ENCODE data around the gene IL31RA. TPM values are rescaled to one million over a fixed set of nuclear protein-coding genes. Genes with fewer than 3 reads are reported as not detected.

Gene IL31RA
- total and polyA plus RNA-seq, 7 experiments from 2014 or later, result 0.39 to 1.5 TPM; not detected in 5

DNA sequence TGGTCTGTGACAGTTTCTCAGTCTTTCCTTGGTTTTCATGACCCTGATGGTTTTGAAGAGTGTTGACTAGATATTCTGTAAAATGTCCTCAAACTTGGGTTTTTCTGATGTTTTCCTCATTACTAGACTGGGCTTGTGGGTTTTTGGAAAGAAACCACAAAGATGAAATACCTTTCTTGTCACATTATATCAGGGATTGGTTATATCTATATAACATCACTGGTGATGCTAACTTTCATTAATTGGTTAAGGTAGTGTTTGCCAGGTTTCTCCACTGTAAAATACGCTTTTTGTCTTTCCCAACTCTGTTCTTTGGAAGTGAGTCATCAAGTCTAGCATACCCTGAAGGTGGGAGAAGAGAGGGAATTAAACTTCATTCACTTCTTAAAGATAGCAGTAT lies 3.3 kb upstream of the IL31RA start:
- H3K27me3 ChIP-seq (ENCODE audit: control insufficient read depth in 2 of 2, insufficient read depth in 2 of 2, low read length in 2 of 2), result no peaks in the 10 kb centered on the region
- POLR2A ChIA-PET, result no interaction called here
- Mint-ChIP-seq H3K9me3 (peaks cover 0 to 23% (median 6%) of the 10 kb centered on the region in 11 donors), H3K4me1 (peaks cover 0 to 27% (median 0%) of the 10 kb centered on the region in 7 donors), H3K27me3 (peaks cover 0 to 5% (median 4%) of the 10 kb centered on the region in 5 donors), H3K27ac (no peak overlapping the region), H3K4me3 (no peak overlapping the region), H3K36me3 (peaks cover 0 to 23% (median 0%) of the 10 kb centered on the region in 5 donors)
- H3K9me3 ChIP-seq (ENCODE audit: control insufficient read depth in 2 of 3, low read length in 3 of 3), result peaks cover 0 to 5% (median 0%) of the 10 kb centered on the region in 3 experiments
- no peak overlapping the region for H3K27ac ChIP-seq (ENCODE audit: low read depth, low read length)
- intact Hi-C loops (cut with micrococcal nuclease), result no loop called here
- no peak for ATAC-seq
- no peak for DNase-seq
- CTCF ChIA-PET, result no interaction called here
- no peaks in the 10 kb centered on the region for H3K36me3 ChIP-seq (ENCODE audit: control insufficient read depth in 2 of 3, insufficient read depth in 3 of 3, low read length in 3 of 3)
- no peak overlapping the region for H3K4me3 ChIP-seq (ENCODE audit: low read length)
- no peaks in the 10 kb centered on the region for H3K4me1 ChIP-seq (ENCODE audit: control insufficient read depth in 2 of 2, insufficient read depth in 2 of 2, low read length in 2 of 2)

DNA sequence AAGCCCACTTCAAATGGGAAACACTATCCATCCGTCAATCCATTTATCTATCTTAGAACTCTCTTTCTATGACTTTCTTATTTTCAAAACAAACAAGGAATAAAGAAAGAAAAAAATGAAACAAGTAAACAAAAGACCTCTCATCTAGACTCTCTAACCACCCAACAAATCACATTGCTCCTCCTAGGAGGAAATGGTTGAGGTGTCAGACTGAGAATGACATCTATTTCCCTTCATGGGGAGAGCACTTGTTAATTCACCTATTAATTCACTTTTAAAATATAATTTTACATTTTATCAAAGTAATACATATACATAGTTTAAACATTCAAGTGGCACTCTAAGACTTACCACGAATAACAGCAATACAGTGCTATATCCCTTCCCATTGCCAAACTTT lies 2.4 kb upstream of the IL31RA start:
- Mint-ChIP-seq H3K4me1 (peaks cover 0 to 36% (median 0%) of the 10 kb centered on the region in 7 donors), H3K4me3 (no peak overlapping the region), H3K27me3 (peaks cover 0 to 5% (median 4%) of the 10 kb centered on the region in 5 donors), H3K36me3 (peaks cover 0 to 15% (median 0%) of the 10 kb centered on the region in 5 donors), H3K9me3 (peaks cover 0 to 16% (median 6%) of the 10 kb centered on the region in 11 donors), H3K27ac (no peak overlapping the region)
- ChIA-PET CTCF (no interaction called here), POLR2A (no interaction called here)
- Histone ChIP-seq H3K9me3 (ENCODE audit: control insufficient read depth in 2 of 3, low read length in 3 of 3) (peaks cover 0 to 5% (median 0%) of the 10 kb centered on the region in 3 experiments), H3K36me3 (ENCODE audit: control insufficient read depth in 2 of 3, insufficient read depth in 3 of 3, low read length in 3 of 3) (no peaks in the 10 kb centered on the region), H3K4me3 (ENCODE audit: low read length) (no peak overlapping the region), H3K27ac (ENCODE audit: low read depth, low read length) (no peak overlapping the region), H3K4me1 (ENCODE audit: control insufficient read depth in 2 of 2, insufficient read depth in 2 of 2, low read length in 2 of 2) (no peaks in the 10 kb centered on the region), H3K27me3 (ENCODE audit: control insufficient read depth in 2 of 2, insufficient read depth in 2 of 2, low read length in 2 of 2) (no peaks in the 10 kb centered on the region)
- intact Hi-C loops (cut with micrococcal nuclease), result no loop called here
- ATAC-seq, result no peak
- no peak for DNase-seq

DNA sequence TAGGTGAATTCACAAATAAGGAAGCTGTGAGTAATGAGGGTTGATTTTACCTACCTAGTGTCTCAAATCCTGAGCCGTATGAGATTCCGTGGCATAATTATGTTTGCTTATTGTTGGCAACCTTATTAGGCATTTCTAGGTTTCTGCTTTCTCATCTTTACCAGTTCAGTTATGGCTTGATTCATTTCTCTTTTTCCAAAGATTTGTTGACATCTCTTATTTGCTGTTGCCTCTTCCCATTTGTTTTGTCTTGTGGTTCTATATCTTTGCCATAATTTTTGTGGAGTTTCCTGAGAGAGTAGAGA lies 470 bp downstream of the IL31RA start:
- Histone ChIP-seq H3K27ac (ENCODE audit: low read depth, low read length) (no peak overlapping the region), H3K27me3 (ENCODE audit: control insufficient read depth in 2 of 2, insufficient read depth in 2 of 2, low read length in 2 of 2) (no peaks in the 10 kb centered on the region), H3K4me1 (ENCODE audit: control insufficient read depth in 2 of 2, insufficient read depth in 2 of 2, low read length in 2 of 2) (peaks cover 8 to 14% of the 10 kb centered on the region in 2 donors), H3K4me3 (ENCODE audit: low read length) (no peak overlapping the region), H3K9me3 (ENCODE audit: control insufficient read depth in 2 of 3, low read length in 3 of 3) (no peaks in the 10 kb centered on the region), H3K36me3 (ENCODE audit: control insufficient read depth in 2 of 3, insufficient read depth in 3 of 3, low read length in 3 of 3) (no peaks in the 10 kb centered on the region)
- no peak overlapping the region for H3K27ac Mint-ChIP-seq
- peaks cover 0 to 5% (median 0%) of the 10 kb centered on the region in 11 donors for H3K9me3 Mint-ChIP-seq
- peaks cover 0 to 5% (median 0%) of the 10 kb centered on the region in 5 donors for H3K36me3 Mint-ChIP-seq
- peaks cover 14 to 59% (median 17%) of the 10 kb centered on the region in 7 donors for H3K4me1 Mint-ChIP-seq
- H3K4me3 Mint-ChIP-seq, result no peak overlapping the region
- ChIA-PET CTCF (no interaction called here), POLR2A (no interaction called here)
- peaks cover 0 to 5% (median 4%) of the 10 kb centered on the region in 5 donors for H3K27me3 Mint-ChIP-seq
- ATAC-seq (no peak), DNase-seq (no peak)
- intact Hi-C loops (cut with micrococcal nuclease), result no loop called here

DNA sequence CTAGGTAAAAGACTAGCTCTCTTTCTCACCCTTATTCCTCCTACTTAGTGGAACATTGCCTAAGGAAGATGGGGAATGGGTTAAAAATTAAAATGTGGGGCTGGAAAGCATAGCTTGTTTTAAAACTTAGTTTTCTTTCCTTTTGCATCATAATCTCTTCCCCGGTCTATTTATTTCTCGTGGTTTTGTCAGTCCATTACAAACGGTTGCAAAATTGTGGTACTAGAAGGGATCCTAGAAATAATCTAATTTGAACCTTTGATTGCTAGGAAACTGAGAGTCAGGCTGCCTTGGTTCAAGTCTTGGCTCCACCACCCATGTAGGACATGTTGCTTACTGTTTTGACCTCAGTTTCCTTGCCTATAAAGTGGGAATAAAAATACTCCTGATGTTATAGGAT lies 1.3 kb downstream of the IL31RA start:
- H3K27ac Mint-ChIP-seq, result no peak overlapping the region
- intact Hi-C loops (cut with micrococcal nuclease), result no loop called here
- Histone ChIP-seq H3K4me1 (ENCODE audit: control insufficient read depth in 2 of 2, insufficient read depth in 2 of 2, low read length in 2 of 2) (peaks cover 14 to 22% of the 10 kb centered on the region in 2 donors), H3K27me3 (ENCODE audit: control insufficient read depth in 2 of 2, insufficient read depth in 2 of 2, low read length in 2 of 2) (no peaks in the 10 kb centered on the region), H3K9me3 (ENCODE audit: control insufficient read depth in 2 of 3, low read length in 3 of 3) (no peaks in the 10 kb centered on the region), H3K27ac (ENCODE audit: low read depth, low read length) (no peak overlapping the region), H3K4me3 (ENCODE audit: low read length) (no peak overlapping the region), H3K36me3 (ENCODE audit: control insufficient read depth in 2 of 3, insufficient read depth in 3 of 3, low read length in 3 of 3) (no peaks in the 10 kb centered on the region)
- peaks cover 0 to 5% (median 4%) of the 10 kb centered on the region in 5 donors for H3K27me3 Mint-ChIP-seq
- ATAC-seq (no peak), DNase-seq (no peak)
- H3K4me1 Mint-ChIP-seq, result peaks cover 17 to 68% (median 26%) of the 10 kb centered on the region in 7 donors
- ChIA-PET CTCF (no interaction called here), POLR2A (interaction anchor here (0.7 kb wide), 1 partner anchor 685 kb away, joined by 3 read pairs; no protein-coding TSS in a partner anchor)
- peaks cover 0 to 5% (median 0%) of the 10 kb centered on the region in 11 donors for H3K9me3 Mint-ChIP-seq
- no peak overlapping the region for H3K4me3 Mint-ChIP-seq
- peaks cover 0 to 5% (median 0%) of the 10 kb centered on the region in 5 donors for H3K36me3 Mint-ChIP-seq

DNA sequence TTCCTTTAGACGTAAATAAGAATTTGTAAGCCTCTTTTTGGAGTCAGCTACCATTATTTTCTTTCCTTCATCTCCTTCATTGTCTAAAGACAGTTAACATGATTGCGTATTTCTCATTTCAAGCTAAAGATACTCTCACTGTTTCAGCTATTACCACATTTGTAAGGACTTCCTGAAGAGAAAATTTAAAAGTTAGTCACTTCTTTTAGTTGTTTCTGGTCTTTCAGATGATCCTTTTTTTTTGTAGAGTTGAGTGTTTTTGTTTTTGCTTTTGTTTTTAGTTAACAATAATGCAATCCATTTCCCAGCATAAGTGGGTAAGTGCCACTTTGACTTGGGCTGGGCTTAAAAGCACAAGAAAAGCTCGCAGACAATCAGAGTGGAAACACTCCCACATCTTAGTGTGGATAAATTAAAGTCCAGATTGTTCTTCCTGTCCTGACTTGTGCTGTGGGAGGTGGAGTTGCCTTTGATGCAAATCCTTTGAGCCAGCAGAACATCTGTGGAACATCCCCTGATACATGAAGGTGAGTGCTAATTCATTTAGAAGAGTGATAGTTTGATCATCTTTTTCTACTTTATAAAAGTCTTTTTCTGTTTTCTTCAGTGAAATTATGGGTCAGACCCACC lies 2.0 kb downstream of the IL31RA start:
- Mint-ChIP-seq H3K9me3 (no peaks in the 10 kb centered on the region), H3K4me1 (peaks cover 17 to 66% (median 29%) of the 10 kb centered on the region in 7 donors), H3K4me3 (peak overlapping the region in 1 of 10 donors; percentile 20), H3K27me3 (peaks cover 0 to 5% (median 4%) of the 10 kb centered on the region in 5 donors), H3K36me3 (peaks cover 0 to 4% (median 0%) of the 10 kb centered on the region in 5 donors), H3K27ac (peak overlapping the region in 1 of 9 donors; percentile 68)
- Histone ChIP-seq H3K4me1 (ENCODE audit: control insufficient read depth in 2 of 2, insufficient read depth in 2 of 2, low read length in 2 of 2) (peaks cover 14 to 24% of the 10 kb centered on the region in 2 donors), H3K36me3 (ENCODE audit: control insufficient read depth in 2 of 3, insufficient read depth in 3 of 3, low read length in 3 of 3) (no peaks in the 10 kb centered on the region), H3K4me3 (ENCODE audit: low read length) (no peak overlapping the region), H3K9me3 (ENCODE audit: control insufficient read depth in 2 of 3, low read length in 3 of 3) (no peaks in the 10 kb centered on the region), H3K27ac (ENCODE audit: low read depth, low read length) (no peak overlapping the region), H3K27me3 (ENCODE audit: control insufficient read depth in 2 of 2, insufficient read depth in 2 of 2, low read length in 2 of 2) (no peaks in the 10 kb centered on the region)
- intact Hi-C loops (cut with micrococcal nuclease), result no loop called here
- DNase-seq, result no peak
- ATAC-seq, result no peak
- POLR2A ChIA-PET, result interaction anchor here (0.7 kb wide), 1 partner anchor 684 kb away, joined by 3 read pairs; no protein-coding TSS in a partner anchor
- CTCF ChIA-PET, result no interaction called here

DNA sequence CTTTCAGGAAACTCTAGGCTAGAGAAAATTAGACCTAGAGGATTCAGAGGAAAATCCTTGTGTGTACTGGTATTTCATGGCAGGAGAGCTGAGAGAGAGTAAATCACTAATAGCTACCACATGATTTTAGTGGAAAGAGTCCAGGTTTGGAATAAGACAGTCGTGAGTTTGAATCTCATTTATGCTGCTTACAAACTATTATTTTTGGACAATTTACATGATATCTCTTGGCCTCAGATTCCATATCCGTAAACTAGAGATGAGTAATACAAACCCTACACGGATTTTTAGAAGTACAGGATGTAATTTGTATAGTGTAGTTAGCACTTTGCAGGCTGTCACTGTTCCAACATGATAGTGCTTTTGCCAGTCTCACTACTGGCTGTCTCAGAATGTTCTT lies 2.7 kb downstream of the IL31RA start:
- Mint-ChIP-seq H3K4me1 (peaks cover 17 to 69% (median 29%) of the 10 kb centered on the region in 7 donors), H3K36me3 (peaks cover 0 to 5% (median 0%) of the 10 kb centered on the region in 5 donors), H3K4me3 (peak overlapping the region in 1 of 10 donors; percentile 22), H3K27me3 (peaks cover 0 to 5% (median 4%) of the 10 kb centered on the region in 5 donors), H3K27ac (no peak overlapping the region), H3K9me3 (no peaks in the 10 kb centered on the region)
- Histone ChIP-seq H3K27ac (ENCODE audit: low read depth, low read length) (no peak overlapping the region), H3K36me3 (ENCODE audit: control insufficient read depth in 2 of 3, insufficient read depth in 3 of 3, low read length in 3 of 3) (no peaks in the 10 kb centered on the region), H3K9me3 (ENCODE audit: control insufficient read depth in 2 of 3, low read length in 3 of 3) (no peaks in the 10 kb centered on the region), H3K4me3 (ENCODE audit: low read length) (no peak overlapping the region), H3K27me3 (ENCODE audit: control insufficient read depth in 2 of 2, insufficient read depth in 2 of 2, low read length in 2 of 2) (no peaks in the 10 kb centered on the region), H3K4me1 (ENCODE audit: control insufficient read depth in 2 of 2, insufficient read depth in 2 of 2, low read length in 2 of 2) (peaks cover 14 to 24% of the 10 kb centered on the region in 2 donors)
- ChIA-PET POLR2A (no interaction called here), CTCF (no interaction called here)
- DNase-seq (no peak), ATAC-seq (no peak)
- intact Hi-C loops (cut with micrococcal nuclease), result no loop called here

All from naive thymus-derived CD4-positive, alpha-beta T cell (primary cell).